ENCODE measurements around the gene CCDC24. TPM values are rescaled to one million over a fixed set of nuclear protein-coding genes. Genes with fewer than 3 reads are reported as not detected.

Gene CCDC24
- total and polyA plus RNA-seq, 9 of the 15 experiments (the other 6 are each of a cell fraction or from before 2014, with no cell fraction given), result 0.31 to 4.5 (median 1.5) TPM

DNA sequence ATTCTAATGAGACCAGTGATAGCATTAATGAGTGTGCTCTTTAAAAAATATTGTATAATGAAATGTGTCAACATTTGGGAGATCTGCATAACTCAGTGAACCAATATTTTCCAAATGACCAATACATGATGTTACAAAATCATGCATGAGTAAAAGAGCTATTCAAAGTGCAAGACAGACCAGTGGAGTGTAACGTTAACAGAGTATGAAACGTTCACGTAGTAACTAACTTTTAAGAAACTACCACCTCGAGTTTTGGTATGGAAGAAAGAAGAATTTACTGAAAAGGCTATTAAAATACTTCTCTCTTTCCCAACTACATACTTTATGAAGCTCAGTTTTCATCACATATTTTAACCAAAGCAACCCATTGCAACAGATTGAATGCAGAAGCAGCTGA, 49.4 kb downstream of the CCDC24 start:
- WGBS (ENCODE audit: insufficient coverage, low coverage, missing lambda C conversion rate), result 26% methylated on average over 4 of the region's 4 CpGs
- no peak for DNase-seq (ENCODE audit: extremely low read depth in 1 of 4, low spot score in 3 of 4)
- Histone ChIP-seq H3K4me2 (ENCODE audit: insufficient read depth, low read length) (no peak overlapping the region), H3K9me1 (ENCODE audit: control insufficient read depth, insufficient read depth, low read length) (no peaks in the 10 kb centered on the region), H3K27me3 (ENCODE audit: control insufficient read depth in 2 of 2, insufficient read depth in 2 of 2, low read length in 2 of 2) (no peaks in the 10 kb centered on the region), H3K4me3 (no peak overlapping the region), H3K27ac (ENCODE audit: extremely low read depth, low read depth, low read length) (no peak overlapping the region), H4K20me1 (replicated peaks; ENCODE audit: control insufficient read depth, insufficient read depth, low read length) (no peaks in the 10 kb centered on the region), H3K4me1 (replicated peaks in 1 of 2; ENCODE audit: control insufficient read depth in 2 of 2, insufficient read depth in 2 of 2, low read length in 2 of 2) (peaks cover 36 to 42% of the 10 kb centered on the region in 2 experiments), H3K36me3 (ENCODE audit: control insufficient read depth, insufficient read depth, low read length) (no peaks in the 10 kb centered on the region), H2AFZ (ENCODE audit: low read depth, low read length) (0 out of 2 replicates have a peak overlapping the region, but pooled peaks have one; percentile 24), H3K9ac (ENCODE audit: insufficient read depth in 1 of 2, low read depth in 2 of 2, low read length in 2 of 2) (no peak overlapping the region), H3K79me2 (ENCODE audit: control insufficient read depth, insufficient read depth, low read length) (no peaks in the 10 kb centered on the region), H3K9me3 (replicated peaks; ENCODE audit: control insufficient read depth, insufficient read depth, low read depth, low read length) (no peaks in the 10 kb centered on the region)
- BruUV-seq (replicated peaks), result no TSS peak
- in situ Hi-C loops (cut with MboI) (loop anchor here (5.0 kb wide), 1 partner anchor 34 kb away; no protein-coding TSS in a partner anchor), intact Hi-C loops (cut with micrococcal nuclease) (no loop called here)
- no peak for TF ChIP-seq FOXJ3 (CRISPR knock-in tag; IDR thresholded peaks at IDR 0.05)
- ChIA-PET CTCF (ENCODE audit: low intra/inter-chr PET ratio) (no interaction called here), POLR2A (interaction anchor here (0.5 to 1.4 kb wide), 4 partner anchors 9 to 278 kb away, joined by 3 to 6 read pairs (median 4); no protein-coding TSS in a partner anchor)
- no peak for FAIRE-seq
- no peak for ATAC-seq

- H3K4me3 ChIP-seq, result no peak overlapping the region
- CTCF ChIA-PET (ENCODE audit: low intra/inter-chr PET ratio), result no interaction called here
- DNase-seq (ENCODE audit: extremely low read depth in 1 of 4, low spot score in 3 of 4), result no peak
- H3K27me3 ChIP-seq (ENCODE audit: control insufficient read depth in 2 of 2, insufficient read depth in 2 of 2, low read length in 2 of 2), result no peaks in the 10 kb centered on the region
- POLR2A ChIA-PET, result interaction anchor here (0.5 to 1.7 kb wide), 8 partner anchors 12 to 1268 kb away, joined by 3 to 6 read pairs (median 3); partner anchors contain the start of genes CCDC24, DMAP1 and SLC6A9
- no peaks in the 10 kb centered on the region for H3K9me3 ChIP-seq (replicated peaks; ENCODE audit: control insufficient read depth, insufficient read depth, low read depth, low read length)
- no peaks in the 10 kb centered on the region for H3K79me2 ChIP-seq (ENCODE audit: control insufficient read depth, insufficient read depth, low read length)
- intact Hi-C loops (cut with micrococcal nuclease) (no loop called here), in situ Hi-C loops (cut with MboI) (loop anchor here (5.0 kb wide), 1 partner anchor 36 kb away; no protein-coding TSS in a partner anchor)
- FAIRE-seq, result no peak
- H3K27ac ChIP-seq (ENCODE audit: extremely low read depth, low read depth, low read length), result no peak overlapping the region; the same call in 2 of the 3 replicates
- no peaks in the 10 kb centered on the region for H3K9me1 ChIP-seq (ENCODE audit: control insufficient read depth, insufficient read depth, low read length)
- BruUV-seq (replicated peaks), result no TSS peak
- H3K4me1 ChIP-seq (replicated peaks in 1 of 2; ENCODE audit: control insufficient read depth in 2 of 2, insufficient read depth in 2 of 2, low read length in 2 of 2), result peaks cover 24 to 40% of the 10 kb centered on the region in 2 experiments; a peak in 4 of 5 replicates
- H3K36me3 ChIP-seq (ENCODE audit: control insufficient read depth, insufficient read depth, low read length), result no peaks in the 10 kb centered on the region
- H3K4me2 ChIP-seq (ENCODE audit: insufficient read depth, low read length), result no peak overlapping the region
- peak overlapping the region in 1 of 2 experiments; percentile 21; a peak in 2 of 4 replicates for H3K9ac ChIP-seq (ENCODE audit: insufficient read depth in 1 of 2, low read depth in 2 of 2, low read length in 2 of 2)
- ATAC-seq, result no peak
- no peak overlapping the region for H2AFZ ChIP-seq (ENCODE audit: low read depth, low read length)
- WGBS (ENCODE audit: insufficient coverage, low coverage, missing lambda C conversion rate), result 60% methylated on average over 16 of the region's 16 CpGs
- no peaks in the 10 kb centered on the region for H4K20me1 ChIP-seq (replicated peaks; ENCODE audit: control insufficient read depth, insufficient read depth, low read length)
- 0 out of 2 replicates have a peak, but pooled peaks have one; percentile 60 for TF ChIP-seq CBFB (CRISPR knock-in tag; IDR thresholded peaks at IDR 0.05)
- no peak for TF ChIP-seq NFXL1 (CRISPR knock-in tag; IDR thresholded peaks at IDR 0.05)
- no peak for TF ChIP-seq NFIC (IDR thresholded peaks at IDR 0.05)
- no peak for TF ChIP-seq HNRNPK (IDR thresholded peaks at IDR 0.05; ENCODE audit: low read depth, low read length, poor library complexity, severe bottlenecking)
- TF ChIP-seq RFX1 (IDR thresholded peaks at IDR 0.05), result peak; percentile 64
- TF ChIP-seq HDGF (IDR thresholded peaks at IDR 0.05), result no peak
- no peak for TF ChIP-seq XRCC5 (IDR thresholded peaks at IDR 0.05; ENCODE audit: low read depth, low read length)
- TF ChIP-seq KLF16 (IDR thresholded peaks at IDR 0.05), result no peak
- TF ChIP-seq BCOR (IDR thresholded peaks at IDR 0.05), result no peak
- TF ChIP-seq CHD4 (IDR thresholded peaks at IDR 0.05; ENCODE audit: insufficient read depth, insufficient replicate concordance, low read depth, low read length, poor library complexity, severe bottlenecking), result no peak
- TF ChIP-seq ZNF589 (CRISPR knock-in tag; IDR thresholded peaks at IDR 0.05; ENCODE audit: low read depth), result no peak
- peak; percentile 33; the same call in 1 of the 2 replicates for TF ChIP-seq NR2C1 (IDR thresholded peaks at IDR 0.05)
- peak; percentile 39; the same call in 1 of the 2 replicates for TF ChIP-seq NR2C1 (tag; IDR thresholded peaks at IDR 0.05)
- TF ChIP-seq SRSF9 (IDR thresholded peaks at IDR 0.05; ENCODE audit: borderline replicate concordance, low read depth, low read length), result no peak
- TF ChIP-seq NR2C2 (CRISPR knock-in tag; IDR thresholded peaks at IDR 0.05), result no peak
- TF ChIP-seq NR2C2 (tag; IDR thresholded peaks at IDR 0.05), result peak; percentile 23; the same call in 1 of the 2 replicates
These were observed 52.0 kb downstream of the CCDC24 start for GRCh38 chr1:44043176-44044070.
